Natural killer cell (primary cell): ENCODE data around the gene AKAP13. TPM values are rescaled to one million over a fixed set of nuclear protein-coding genes. Genes with fewer than 3 reads are reported as not detected.

Source experiments
- ATAC-seq, 3 donors: fragments of 150-1000 bp in 2 of 3; fragments of 200-7000 bp in 1 of 3; cut with Tn5 transposase; 1 replicate in 1 of 3; 2 replicates in 2 of 3; pipeline ENCODE4 v1.10.0; 2021; ENCODE audit warnings: mild to moderate bottlenecking in 2 of 3, moderate library complexity in 2 of 3
- DNase-seq, 2 donors: peaks; one replicate each; pipeline versions ENCODE4 v3.0.0 to v3.0.0-alpha.2; 2013 to 2021; ENCODE audit warnings: mixed read lengths in 1 of 2
- H3K27ac ChIP-seq: one replicate; pipeline ENCODE4 v1.5.1; 2013; ENCODE audit warnings: mild to moderate bottlenecking, low read length
- H3K27me3 ChIP-seq: one replicate; pipeline ENCODE4 v1.6.1; 2013; ENCODE audit warnings: low read length; ENCODE audit not compliant: control insufficient read depth, insufficient read depth
- H3K36me3 ChIP-seq: one replicate; pipeline ENCODE4 v1.6.1; 2013; ENCODE audit warnings: low read length; ENCODE audit not compliant: control insufficient read depth, insufficient read depth
- H3K4me1 ChIP-seq: one replicate; pipeline ENCODE4 v1.6.1; 2013; ENCODE audit warnings: low read length; ENCODE audit not compliant: control insufficient read depth, insufficient read depth
- H3K4me3 ChIP-seq: one replicate; pipeline ENCODE4 v1.5.1; 2013; ENCODE audit warnings: low read length
- H3K9me3 ChIP-seq: one replicate; pipeline ENCODE4 v1.6.1; 2013; ENCODE audit warnings: low read length; ENCODE audit not compliant: control insufficient read depth, insufficient read depth
- H3K27ac Mint-ChIP-seq, 2 donors: one replicate each; pipeline ENCODE4 v1.8.0; 2022; ENCODE audit warnings: mild to moderate bottlenecking in 2 of 2, mixed read lengths in 2 of 2, moderate library complexity in 1 of 2
- H3K27me3 Mint-ChIP-seq, 2 donors: one replicate each; pipeline ENCODE4 v1.8.0; 2022; ENCODE audit warnings: low read depth in 2 of 2, mixed read lengths in 2 of 2
- H3K36me3 Mint-ChIP-seq: one replicate; pipeline ENCODE4 v1.8.0; 2022; ENCODE audit warnings: mixed read lengths
- H3K4me1 Mint-ChIP-seq, 2 donors: one replicate each; pipeline ENCODE4 v1.8.0; 2022; ENCODE audit warnings: mixed read lengths in 2 of 2
- H3K4me3 Mint-ChIP-seq: one replicate; pipeline ENCODE4 v1.8.0; 2022; ENCODE audit warnings: mild to moderate bottlenecking, moderate library complexity, mixed read lengths
- H3K9me3 Mint-ChIP-seq, 2 donors: one replicate each; pipeline ENCODE4 v1.8.0; 2022; ENCODE audit warnings: mixed read lengths in 2 of 2
- CTCF ChIP-seq: fragments of 200-600 bp; IDR thresholded peaks from one replicate; pipeline ENCODE4 v1.8.0; 2022; ENCODE audit warnings: antibody characterized with exemption
- WGBS: methylation state at CpG from one replicate; pipeline ENCODE4 v1.1.7; 2013; ENCODE audit warnings: missing lambda C conversion rate; ENCODE audit not compliant: insufficient coverage; 5-methylcytosine and 5-hydroxymethylcytosine counted together
- intact Hi-C: fragments of 100-400 bp; cut with micrococcal nuclease; formaldehyde crosslinking; loops from one replicate; pipeline ENCODE4 v1.14.2; 2022
- total RNA-seq, 4 donors: library from RNA; stranded (reverse); fragments of 120-200 nt in 1 of 4; gene quantifications; one replicate each; pipeline versions ENCODE4 v1.2.3 to v1.2.4, GENCODE V29; 2013 to 2022

Gene AKAP13
- total RNA-seq, 3 donors from 2014 or later (not counting 1 experiment from before 2014, with no cell fraction given), result 573 to 661 (median 647) TPM

GRCh38 chr15:85394554-85395333 lies 14.3 kb downstream of the AKAP13 start:
- no peak for DNase-seq
- 82% methylated on average over 1 of the region's 2 CpGs for WGBS
- H3K27ac ChIP-seq, result no peak overlapping the region
- no peak for ATAC-seq
- no peak overlapping the region for H3K4me3 Mint-ChIP-seq
- TF ChIP-seq CTCF, result no peak
- no peak overlapping the region for H3K4me3 ChIP-seq
- no peaks in the 10 kb centered on the region for H3K36me3 Mint-ChIP-seq
- H3K27me3 Mint-ChIP-seq, result no peaks in the 10 kb centered on the region
- H3K9me3 Mint-ChIP-seq, result no peaks in the 10 kb centered on the region
- H3K27me3 ChIP-seq, result no peaks in the 10 kb centered on the region
- no peak overlapping the region for H3K27ac Mint-ChIP-seq
- intact Hi-C loops, result no loop called here
- peaks cover 7 to 13% of the 10 kb centered on the region in 2 donors for H3K4me1 Mint-ChIP-seq
- no peaks in the 10 kb centered on the region for H3K9me3 ChIP-seq
- no peaks in the 10 kb centered on the region for H3K4me1 ChIP-seq
- H3K36me3 ChIP-seq, result no peaks in the 10 kb centered on the region

DNA sequence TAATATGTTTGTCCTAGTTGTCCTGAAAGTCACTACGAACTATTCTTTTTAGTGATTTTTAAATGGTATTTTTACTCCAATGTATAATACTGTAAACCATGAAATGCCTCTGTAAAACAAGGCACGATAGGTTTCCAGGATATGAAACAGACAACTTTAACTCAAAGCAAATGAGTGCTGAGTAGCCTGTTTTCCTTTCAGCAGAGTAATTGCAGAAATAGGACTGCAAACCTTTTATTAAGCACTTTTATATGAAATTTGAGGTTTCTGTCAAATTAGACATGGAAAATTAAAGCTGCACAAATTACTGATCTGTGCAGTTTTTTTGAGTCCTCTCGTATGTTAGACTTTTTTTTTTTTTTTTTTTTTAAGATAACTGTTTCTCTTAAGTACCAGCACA lies 16.2 kb downstream of the AKAP13 start:
- ATAC-seq, result no peak
- Mint-ChIP-seq H3K27ac (no peak overlapping the region), H3K4me1 (peaks cover 13 to 18% of the 10 kb centered on the region in 2 donors), H3K36me3 (no peaks in the 10 kb centered on the region), H3K9me3 (no peaks in the 10 kb centered on the region), H3K27me3 (no peaks in the 10 kb centered on the region), H3K4me3 (no peak overlapping the region)
- no peak for DNase-seq
- Histone ChIP-seq H3K4me1 (no peaks in the 10 kb centered on the region), H3K27me3 (no peaks in the 10 kb centered on the region), H3K9me3 (no peaks in the 10 kb centered on the region), H3K36me3 (no peaks in the 10 kb centered on the region), H3K4me3 (no peak overlapping the region), H3K27ac (no peak overlapping the region)
- no peak for TF ChIP-seq CTCF
- intact Hi-C loops, result no loop called here
- 43% methylated on average over 1 of the region's 3 CpGs for WGBS

DNA sequence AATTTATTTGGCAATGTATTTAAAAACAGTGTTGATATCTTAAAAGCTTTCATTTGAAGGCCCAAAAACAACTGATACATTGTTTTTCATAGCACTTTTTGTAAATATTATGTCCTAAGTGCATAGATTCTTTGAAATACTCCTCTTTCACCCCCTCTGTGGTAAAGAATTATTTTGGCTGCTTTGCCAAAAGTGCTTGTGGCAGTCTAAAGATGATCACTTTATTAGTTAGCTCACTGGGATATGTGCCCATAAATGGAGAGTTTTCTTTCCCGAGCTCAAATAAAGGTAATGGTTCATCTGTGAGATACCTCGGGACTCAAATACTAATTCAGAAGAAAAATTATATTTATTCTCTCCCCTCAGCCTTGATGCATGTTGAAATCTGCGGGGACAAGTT lies 16.7 kb downstream of the AKAP13 start:
- Mint-ChIP-seq H3K4me3 (no peak overlapping the region), H3K4me1 (peaks cover 17 to 24% of the 10 kb centered on the region in 2 donors), H3K27me3 (no peaks in the 10 kb centered on the region), H3K27ac (no peak overlapping the region), H3K9me3 (no peaks in the 10 kb centered on the region), H3K36me3 (no peaks in the 10 kb centered on the region)
- Histone ChIP-seq H3K27me3 (no peaks in the 10 kb centered on the region), H3K4me1 (peaks cover 3% of the 10 kb centered on the region), H3K36me3 (no peaks in the 10 kb centered on the region), H3K9me3 (no peaks in the 10 kb centered on the region), H3K27ac (no peak overlapping the region), H3K4me3 (no peak overlapping the region)
- WGBS, result 100% methylated on average over 1 of the region's 3 CpGs
- intact Hi-C loops, result no loop called here
- TF ChIP-seq CTCF, result no peak
- DNase-seq, result no peak
- ATAC-seq, result no peak

GRCh38 chr15:85397926-85398325 lies 17.5 kb downstream of the AKAP13 start:
- Histone ChIP-seq H3K4me1 (peaks cover 3% of the 10 kb centered on the region), H3K27me3 (no peaks in the 10 kb centered on the region), H3K4me3 (no peak overlapping the region), H3K27ac (no peak overlapping the region), H3K36me3 (no peaks in the 10 kb centered on the region), H3K9me3 (no peaks in the 10 kb centered on the region)
- TF ChIP-seq CTCF, result no peak
- H3K27me3 Mint-ChIP-seq, result no peaks in the 10 kb centered on the region
- DNase-seq, result no peak
- H3K36me3 Mint-ChIP-seq, result no peaks in the 10 kb centered on the region
- no peak for ATAC-seq
- H3K4me3 Mint-ChIP-seq, result no peak overlapping the region
- no CpG with 5 or more reads among the region's 3 CpGs for WGBS
- no peak overlapping the region for H3K27ac Mint-ChIP-seq
- intact Hi-C loops, result no loop called here
- peaks cover 19 to 25% of the 10 kb centered on the region in 2 donors for H3K4me1 Mint-ChIP-seq
- no peaks in the 10 kb centered on the region for H3K9me3 Mint-ChIP-seq
